ENCODE measurements around the gene IMPDH2. TPM values are rescaled to one million over a fixed set of nuclear protein-coding genes. Genes with fewer than 3 reads are reported as not detected.

The IMPDH2 gene
- total and polyA plus RNA-seq, 2 experiments from 2014 or later, result 198 to 314 TPM

- TF ChIP-seq ZNF462 (CRISPR knock-in tag; IDR thresholded peaks at IDR 0.05) (no peak), ETS1 (IDR thresholded peaks at IDR 0.05) (no peak), STAT1 (IDR thresholded peaks at IDR 0.05; ENCODE audit: unreplicated experiment) (no peak), ZNF114 (CRISPR knock-in tag; IDR thresholded peaks at IDR 0.05) (no peak), CREB1 (CRISPR knock-in tag; IDR thresholded peaks at IDR 0.05; ENCODE audit: low read depth) (no peak), NANOG (IDR thresholded peaks at IDR 0.05; ENCODE audit: borderline replicate concordance) (no peak)
Observed at GRCh38 chr3:49035281-49035680, 6.1 kb upstream of the IMPDH2 start (continued).

GRCh38 chr3:49034650-49035049, 5.5 kb upstream of the IMPDH2 start:
- H2AFZ ChIP-seq, result no peak overlapping the region
- Mint-ChIP-seq H3K36me3 (ENCODE audit: low read depth) (peaks cover 56% of the 10 kb centered on the region), H3K27ac (no peak overlapping the region), H3K4me1 (no peaks in the 10 kb centered on the region), H3K27me3 (ENCODE audit: insufficient read depth, low read depth, poor library complexity) (peaks cover 3% of the 10 kb centered on the region), H3K9me3 (no peaks in the 10 kb centered on the region), H3K4me3 (no peak overlapping the region)
- H3K4me3 ChIP-seq, result no peak overlapping the region
- H3K4me2 ChIP-seq, result no peak overlapping the region
- peaks cover 39% of the 10 kb centered on the region for H3K36me3 ChIP-seq (ENCODE audit: insufficient read depth)
- H3F3A ChIP-seq (replicated peaks; ENCODE audit: low read depth), result peaks cover 48% of the 10 kb centered on the region
- DNase-seq (ENCODE audit: low spot score), result no peak
- no peaks in the 10 kb centered on the region for H3K9me2 ChIP-seq (ENCODE audit: insufficient read depth)
- no peaks in the 10 kb centered on the region for H3K4me1 ChIP-seq (ENCODE audit: insufficient read depth)
- peaks cover 12% of the 10 kb centered on the region for H4K20me1 ChIP-seq (replicated peaks; ENCODE audit: insufficient read depth)
- no peaks in the 10 kb centered on the region for H3K27me3 ChIP-seq (ENCODE audit: insufficient read depth)
- H3K27ac ChIP-seq (ENCODE audit: low read depth), result no peak overlapping the region
- no peak for ATAC-seq
- no peaks in the 10 kb centered on the region; the same call in 1 of the 2 replicates for H3K79me2 ChIP-seq (replicated peaks; ENCODE audit: insufficient read depth)
- TF ChIP-seq CREB1 (CRISPR knock-in tag; IDR thresholded peaks at IDR 0.05; ENCODE audit: low read depth) (no peak), ZNF114 (CRISPR knock-in tag; IDR thresholded peaks at IDR 0.05) (no peak), EZH2phosphoT487 (IDR thresholded peaks at IDR 0.05; ENCODE audit: unreplicated experiment) (no peak), JUNB (IDR thresholded peaks at IDR 0.05; ENCODE audit: unreplicated experiment) (no peak), EZH2 (IDR thresholded peaks at IDR 0.05; ENCODE audit: low read depth, unreplicated experiment) (no peak), REST (IDR thresholded peaks at IDR 0.05; ENCODE audit: unreplicated experiment) (no peak), CTCF (conservative IDR thresholded peaks at IDR 0.05; ENCODE audit: low read depth in 2 of 2) (no peak), STAT1 (IDR thresholded peaks at IDR 0.05; ENCODE audit: unreplicated experiment) (no peak), NANOG (IDR thresholded peaks at IDR 0.05; ENCODE audit: borderline replicate concordance) (no peak)
